Hepatocyte (in vitro differentiated cells): Measurements from ENCODE around the gene ACTG1. TPM values are rescaled to one million over a fixed set of nuclear protein-coding genes. Genes with fewer than 3 reads are reported as not detected.

Source experiments
- DNase-seq: peaks from one replicate; pipeline ENCODE4 v3.0.0-alpha.2; 2016; ENCODE audit warnings: low spot score
- H2AFZ ChIP-seq: fragments of 200-600 bp; sonication (generic); 2 replicates; pipeline ENCODE4 v1.6.0; 2016; ENCODE audit warnings: antibody characterized with exemption, mild to moderate bottlenecking
- H3K27ac ChIP-seq: fragments of 200-600 bp; sonication (generic); 2 replicates; pipeline ENCODE4 v1.5.1; 2016; ENCODE audit warnings: mild to moderate bottlenecking
- H3K27me3 ChIP-seq: fragments of 200-600 bp; sonication (generic); 2 replicates; pipeline ENCODE4 v1.6.1; 2016
- H3K36me3 ChIP-seq: fragments of 200-600 bp; sonication (generic); replicated peaks from 2 replicates; pipeline ENCODE4 v1.5.1; 2016; ENCODE audit warnings: low read depth; ENCODE audit not compliant: insufficient read depth
- H3K4me1 ChIP-seq: fragments of 200-600 bp; sonication (generic); 2 replicates; pipeline ENCODE4 v1.5.1; 2016; ENCODE audit warnings: mild to moderate bottlenecking, moderate library complexity; ENCODE audit not compliant: insufficient read depth
- H3K4me2 ChIP-seq: fragments of 200-600 bp; sonication (generic); 2 replicates; pipeline ENCODE4 v1.6.0; 2016
- H3K4me3 ChIP-seq: fragments of 200-600 bp; sonication (generic); 2 replicates; pipeline ENCODE4 v1.5.1; 2016; ENCODE audit warnings: mild to moderate bottlenecking
- H3K79me2 ChIP-seq: fragments of 200-600 bp; sonication (generic); 2 replicates; pipeline ENCODE4 v1.6.0; 2017; ENCODE audit warnings: mild to moderate bottlenecking
- H3K9me2 ChIP-seq: fragments of 200-600 bp; sonication (generic); replicated peaks from 2 replicates; pipeline ENCODE4 v1.6.0; 2017; ENCODE audit warnings: mild to moderate bottlenecking; ENCODE audit not compliant: insufficient read depth
- H3K9me3 ChIP-seq: fragments of 200-600 bp; sonication (generic); 2 replicates; pipeline ENCODE4 v1.5.1; 2016; ENCODE audit warnings: low read depth, mild to moderate bottlenecking
- H4K20me1 ChIP-seq: fragments of 200-600 bp; sonication (generic); 2 replicates; pipeline ENCODE4 v1.6.0; 2016; ENCODE audit warnings: mild to moderate bottlenecking; ENCODE audit not compliant: insufficient read depth, poor library complexity, severe bottlenecking
- EZH2 ChIP-seq: fragments of 200-600 bp; sonication (generic); IDR thresholded peaks from 2 replicates; pipeline ENCODE4 v1.6.1; 2016; ENCODE audit warnings: antibody characterized with exemption, mild to moderate bottlenecking, borderline replicate concordance
- EZH2phosphoT487 ChIP-seq: fragments of 200-600 bp; sonication (generic); IDR thresholded peaks from one replicate; pipeline ENCODE4 v1.6.1; 2018; ENCODE audit warnings: antibody characterized with exemption, mild to moderate bottlenecking, low read depth, moderate library complexity; ENCODE audit not compliant: unreplicated experiment, severe bottlenecking
- WGBS: methylation state at CpG from one replicate; pipeline ENCODE4 v1.1.6; 2016; ENCODE audit warnings: low lambda C conversion rate; ENCODE audit errors: missing lambda C conversion rate; 5-methylcytosine and 5-hydroxymethylcytosine counted together
- polyA plus RNA-seq: library from polyadenylated mRNA; unstranded; fragments of >200 nt; fragmentation: Nextera tagmentation; extraction: Ambion mirVana; gene quantifications from 2 replicates; pipeline ENCODE4 v1.2.1, GENCODE V29; 2016
- total RNA-seq: library from RNA; depleted of rRNA; stranded (reverse); fragments of >200 nt; gene quantifications from 2 replicates; pipeline ENCODE4 v1.2.3, GENCODE V29; 2014
- TF ChIP-seq, protein P1 (sequence below): fragments of 200-600 bp; sonication (generic); IDR thresholded peaks from 2 replicates; pipeline ENCODE4 v1.5.1; 2016; ENCODE audit warnings: antibody characterized with exemption, mild to moderate bottlenecking; ENCODE audit not compliant: poor library complexity

Gene ACTG1
- total and polyA plus RNA-seq, 2 experiments from 2014 or later: 2,832 to 3,298 TPM

DNA sequence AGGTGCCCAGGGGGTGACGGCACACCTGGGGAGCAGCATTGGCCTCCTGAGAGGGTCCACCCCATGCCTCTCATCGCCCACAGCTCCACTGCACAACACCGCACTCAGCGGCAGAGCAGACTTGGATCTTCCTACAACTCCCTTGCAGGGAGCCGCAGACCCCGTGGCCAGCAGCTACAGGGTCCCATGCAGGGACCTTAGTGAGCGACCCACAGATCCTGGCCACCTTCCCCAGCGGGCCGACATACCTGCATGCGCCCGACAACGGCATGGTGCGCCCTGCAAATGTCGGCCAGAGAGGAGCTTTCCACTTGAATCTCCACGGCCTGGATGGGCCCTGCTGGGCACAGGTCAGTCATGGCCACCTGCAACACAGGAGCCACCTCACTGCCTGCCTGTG is 31.2 kb upstream of the ACTG1 start:
- H3K4me2 ChIP-seq: no peak overlapping the region
- no peak overlapping the region for H2AFZ ChIP-seq
- no peaks in the 10 kb centered on the region for H3K4me1 ChIP-seq
- H3K9me2 ChIP-seq: no peaks in the 10 kb centered on the region
- no peak for TF ChIP-seq EZH2phosphoT487
- no peak overlapping the region for H3K4me3 ChIP-seq
- H3K79me2 ChIP-seq: no peaks in the 10 kb centered on the region
- H4K20me1 ChIP-seq: no peaks in the 10 kb centered on the region
- DNase-seq: no peak
- H3K9me3 ChIP-seq: no peaks in the 10 kb centered on the region
- H3K27ac ChIP-seq: no peak overlapping the region
- H3K36me3 ChIP-seq: no peaks in the 10 kb centered on the region
- WGBS: 97% methylated on average over 15 of the region's 15 CpGs
- no peaks in the 10 kb centered on the region for H3K27me3 ChIP-seq

DNA sequence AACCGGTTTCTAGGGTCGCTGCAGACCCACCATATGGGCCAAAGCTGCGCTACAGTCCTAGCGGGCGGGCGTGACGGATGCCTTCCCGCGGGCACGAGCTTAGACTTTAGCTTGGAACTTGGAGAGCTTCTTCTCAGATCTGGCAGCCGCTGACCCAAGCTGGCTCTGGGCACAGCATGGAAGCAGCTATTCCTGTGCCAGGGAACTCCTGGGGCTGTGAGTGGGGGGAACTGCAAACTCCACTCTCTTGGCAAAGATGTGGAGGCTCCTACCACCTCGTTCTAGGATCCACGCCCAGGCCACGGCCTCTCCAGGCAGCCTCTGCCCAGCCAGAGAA is 30.7 kb upstream of the ACTG1 start:
- Histone ChIP-seq H3K27ac (no peak overlapping the region), H3K79me2 (no peaks in the 10 kb centered on the region), H3K36me3 (no peaks in the 10 kb centered on the region), H3K4me3 (no peak overlapping the region), H3K9me2 (no peaks in the 10 kb centered on the region), H3K4me2 (no peak overlapping the region), H3K27me3 (no peaks in the 10 kb centered on the region), H3K9me3 (no peaks in the 10 kb centered on the region), H4K20me1 (no peaks in the 10 kb centered on the region), H3K4me1 (no peaks in the 10 kb centered on the region), H2AFZ (no peak overlapping the region)
- no peak for DNase-seq
- TF ChIP-seq EZH2 (no peak), EZH2phosphoT487 (no peak)
- TF ChIP-seq, protein P1, sequence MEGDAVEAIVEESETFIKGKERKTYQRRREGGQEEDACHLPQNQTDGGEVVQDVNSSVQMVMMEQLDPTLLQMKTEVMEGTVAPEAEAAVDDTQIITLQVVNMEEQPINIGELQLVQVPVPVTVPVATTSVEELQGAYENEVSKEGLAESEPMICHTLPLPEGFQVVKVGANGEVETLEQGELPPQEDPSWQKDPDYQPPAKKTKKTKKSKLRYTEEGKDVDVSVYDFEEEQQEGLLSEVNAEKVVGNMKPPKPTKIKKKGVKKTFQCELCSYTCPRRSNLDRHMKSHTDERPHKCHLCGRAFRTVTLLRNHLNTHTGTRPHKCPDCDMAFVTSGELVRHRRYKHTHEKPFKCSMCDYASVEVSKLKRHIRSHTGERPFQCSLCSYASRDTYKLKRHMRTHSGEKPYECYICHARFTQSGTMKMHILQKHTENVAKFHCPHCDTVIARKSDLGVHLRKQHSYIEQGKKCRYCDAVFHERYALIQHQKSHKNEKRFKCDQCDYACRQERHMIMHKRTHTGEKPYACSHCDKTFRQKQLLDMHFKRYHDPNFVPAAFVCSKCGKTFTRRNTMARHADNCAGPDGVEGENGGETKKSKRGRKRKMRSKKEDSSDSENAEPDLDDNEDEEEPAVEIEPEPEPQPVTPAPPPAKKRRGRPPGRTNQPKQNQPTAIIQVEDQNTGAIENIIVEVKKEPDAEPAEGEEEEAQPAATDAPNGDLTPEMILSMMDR: no peak
- WGBS: 97% methylated on average over 14 of the region's 14 CpGs

DNA sequence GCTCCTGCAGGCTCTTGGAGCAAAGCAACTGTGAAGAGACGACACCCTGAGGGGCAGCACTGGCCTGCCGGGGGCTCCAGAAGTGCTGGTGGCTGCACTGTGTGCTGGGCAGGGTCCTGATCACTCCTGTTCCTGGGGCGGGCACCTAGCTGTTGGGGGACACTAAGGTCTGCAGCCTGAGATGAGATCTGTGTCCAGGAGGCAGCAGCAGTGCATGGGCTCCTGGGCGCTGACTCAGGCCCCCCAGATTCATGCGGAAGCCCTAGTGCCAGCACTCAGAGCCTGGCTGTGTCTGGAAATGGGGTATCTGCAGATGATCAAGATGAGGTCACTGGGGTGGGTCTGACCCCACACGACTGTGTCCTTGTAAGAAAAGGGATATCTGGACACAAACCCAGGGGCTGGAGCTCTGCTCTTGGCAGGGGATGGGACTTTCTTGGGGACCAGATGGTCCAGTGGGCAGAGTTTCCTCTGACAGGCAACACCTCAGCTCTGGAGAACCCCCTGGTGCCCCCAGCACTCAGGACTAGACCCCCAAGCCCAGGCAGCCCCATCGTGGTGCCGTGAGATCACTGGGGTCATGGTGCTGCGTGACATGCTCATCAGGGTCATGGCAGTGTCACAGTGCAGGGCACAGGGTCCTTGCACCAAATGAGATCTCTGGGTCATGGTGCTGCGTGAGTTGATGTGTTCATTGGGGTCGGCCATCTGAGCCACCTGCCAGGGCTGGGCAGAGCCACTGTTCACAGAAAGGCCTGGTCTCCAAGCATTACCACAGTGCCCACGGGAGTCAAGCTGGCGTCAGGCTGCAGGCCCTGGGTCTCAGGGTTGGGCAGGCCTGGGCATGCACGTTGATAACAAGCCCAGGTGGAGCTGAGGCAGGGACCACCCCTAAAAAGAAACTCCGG is 30.1 kb upstream of the ACTG1 start:
- H3K27me3 ChIP-seq: no peaks in the 10 kb centered on the region
- no peaks in the 10 kb centered on the region for H3K9me2 ChIP-seq
- H3K27ac ChIP-seq: no peak overlapping the region
- no peak overlapping the region for H2AFZ ChIP-seq
- no peak for TF ChIP-seq EZH2phosphoT487
- TF ChIP-seq EZH2: no peak
- TF ChIP-seq, protein P1: no peak
- no peak overlapping the region for H3K4me3 ChIP-seq
- H3K79me2 ChIP-seq: no peaks in the 10 kb centered on the region
- H3K4me1 ChIP-seq: no peaks in the 10 kb centered on the region
- 95% methylated on average over 15 of the region's 15 CpGs for WGBS
- no peak overlapping the region for H3K4me2 ChIP-seq
- no peaks in the 10 kb centered on the region for H3K9me3 ChIP-seq
- no peaks in the 10 kb centered on the region for H4K20me1 ChIP-seq
- no peaks in the 10 kb centered on the region for H3K36me3 ChIP-seq
- no peak for DNase-seq

DNA sequence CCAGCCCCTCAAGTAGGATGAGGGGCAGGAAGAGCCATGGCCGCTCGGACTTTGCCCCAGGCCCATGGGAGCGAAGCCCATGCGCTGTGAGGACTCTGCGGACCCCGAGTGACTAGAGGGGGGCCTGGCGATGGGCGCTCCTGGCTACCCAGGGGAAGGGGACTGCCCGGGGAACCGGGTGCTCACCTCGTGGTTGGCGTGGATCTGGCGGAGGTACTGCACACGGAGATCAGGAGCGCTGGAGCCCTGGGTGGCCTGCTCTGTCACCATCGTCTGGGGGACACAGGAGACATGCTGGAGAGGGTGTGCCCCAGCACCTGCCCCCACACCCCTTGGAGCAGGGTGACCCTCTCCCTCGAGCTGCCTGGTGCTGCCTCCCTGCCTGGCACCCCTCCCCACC is 28.5 kb upstream of the ACTG1 start:
- no peaks in the 10 kb centered on the region for H3K9me2 ChIP-seq
- DNase-seq: no peak
- TF ChIP-seq, protein P1: no peak
- TF ChIP-seq EZH2phosphoT487 (no peak), EZH2 (no peak)
- no peaks in the 10 kb centered on the region for H3K9me3 ChIP-seq
- no peaks in the 10 kb centered on the region for H3K79me2 ChIP-seq
- 91% methylated on average over 17 of the region's 17 CpGs for WGBS
- peaks cover 13% of the 10 kb centered on the region for H3K27me3 ChIP-seq
- H3K27ac ChIP-seq: no peak overlapping the region
- no peaks in the 10 kb centered on the region for H4K20me1 ChIP-seq
- H3K4me1 ChIP-seq: peaks cover 9% of the 10 kb centered on the region
- no peak overlapping the region for H3K4me2 ChIP-seq
- no peaks in the 10 kb centered on the region for H3K36me3 ChIP-seq
- H2AFZ ChIP-seq: no peak overlapping the region
- H3K4me3 ChIP-seq: no peak overlapping the region
